T-helper 17 cell (primary cell): Measurements from ENCODE around the gene BCAR3. TPM values are rescaled to one million over a fixed set of nuclear protein-coding genes. Genes with fewer than 3 reads are reported as not detected.

Source experiments
- ATAC-seq: fragments of 150-1000 bp; cut with Tn5 transposase; 2 replicates; pipeline ENCODE4 v1.10.0; 2021; ENCODE audit warnings: mild to moderate bottlenecking, moderate library complexity
- DNase-seq, 3 donors: peaks; one replicate each; pipeline versions ENCODE4 v3.0.0 to v3.0.0-alpha.2; 2020 to 2021
- H3K9me3 ChIP-seq: one replicate; pipeline ENCODE4 v1.7.0; 2013; ENCODE audit warnings: low read length, mild to moderate bottlenecking; ENCODE audit not compliant: control insufficient read depth, poor library complexity, severe bottlenecking
- H3K27ac Mint-ChIP-seq: one replicate; pipeline ENCODE4 v1.8.0; 2022; ENCODE audit warnings: mild to moderate bottlenecking, moderate library complexity, mixed read lengths
- H3K27me3 Mint-ChIP-seq: one replicate; pipeline ENCODE4 v1.8.0; 2022; ENCODE audit warnings: mixed read lengths
- H3K36me3 Mint-ChIP-seq: one replicate; pipeline ENCODE4 v1.8.0; 2022; ENCODE audit warnings: low read depth, mixed read lengths
- H3K4me1 Mint-ChIP-seq: one replicate; pipeline ENCODE4 v1.8.0; 2022; ENCODE audit warnings: mild to moderate bottlenecking, mixed read lengths
- H3K4me3 Mint-ChIP-seq: one replicate; pipeline ENCODE4 v1.8.0; 2022; ENCODE audit warnings: mild to moderate bottlenecking, moderate library complexity, mixed read lengths
- total RNA-seq, 4 donors: library from RNA in 2 of 4; stranded (reverse) in 2 of 4; gene quantifications; one replicate each; pipeline ENCODE4 v1.2.3 and lab custom pipeline; 2022 to 2026

Gene BCAR3
- total RNA-seq, 2 donors from 2014 or later: 0.87 to 1.0 TPM

GRCh38 chr1:93690921-93691789, 9.5 kb upstream of the BCAR3 start:
- Mint-ChIP-seq H3K27me3 (peaks cover 8% of the 10 kb centered on the region), H3K4me3 (no peak overlapping the region), H3K36me3 (no peaks in the 10 kb centered on the region), H3K27ac (no peak overlapping the region), H3K4me1 (peaks cover 7% of the 10 kb centered on the region)
- H3K9me3 ChIP-seq: no peaks in the 10 kb centered on the region
- ATAC-seq (no peak), DNase-seq (no peak)

DNA sequence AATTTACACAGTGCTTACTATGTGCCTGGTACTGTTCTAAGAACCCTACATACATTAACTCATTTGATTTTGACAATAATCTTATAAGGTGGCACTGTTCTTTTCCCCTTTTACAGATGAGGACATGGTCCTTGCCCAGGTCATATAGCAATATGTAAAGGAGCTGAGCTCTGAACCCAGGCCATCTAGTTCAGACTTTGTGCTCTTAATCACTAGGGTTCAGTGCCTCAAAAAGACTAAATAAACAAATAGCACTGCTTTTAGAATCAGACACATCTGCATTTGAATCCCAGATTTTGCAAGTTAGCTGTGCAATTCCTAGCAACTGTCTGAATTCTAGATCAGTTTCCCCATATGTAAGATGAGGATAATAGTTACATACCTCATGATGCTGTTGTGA, 8.7 kb upstream of the BCAR3 start:
- peaks cover 7% of the 10 kb centered on the region for H3K4me1 Mint-ChIP-seq
- H3K36me3 Mint-ChIP-seq: no peaks in the 10 kb centered on the region

GRCh38 chr1:93689521-93690223, 8.0 kb upstream of the BCAR3 start:
- DNase-seq (no peak), ATAC-seq (no peak)
- peaks cover 15% of the 10 kb centered on the region for H3K27me3 Mint-ChIP-seq
- H3K36me3 Mint-ChIP-seq: no peaks in the 10 kb centered on the region
- no peak overlapping the region for H3K27ac Mint-ChIP-seq
- H3K4me1 Mint-ChIP-seq: peaks cover 7% of the 10 kb centered on the region
- no peak overlapping the region for H3K4me3 Mint-ChIP-seq
- no peaks in the 10 kb centered on the region for H3K9me3 ChIP-seq

More for the DNA sequence above, 8.7 kb upstream of the BCAR3 start:
- Mint-ChIP-seq H3K4me3 (no peak overlapping the region), H3K27ac (no peak overlapping the region), H3K27me3 (peaks cover 9% of the 10 kb centered on the region)
- no peak for ATAC-seq
- no peaks in the 10 kb centered on the region for H3K9me3 ChIP-seq
- no peak for DNase-seq

DNA sequence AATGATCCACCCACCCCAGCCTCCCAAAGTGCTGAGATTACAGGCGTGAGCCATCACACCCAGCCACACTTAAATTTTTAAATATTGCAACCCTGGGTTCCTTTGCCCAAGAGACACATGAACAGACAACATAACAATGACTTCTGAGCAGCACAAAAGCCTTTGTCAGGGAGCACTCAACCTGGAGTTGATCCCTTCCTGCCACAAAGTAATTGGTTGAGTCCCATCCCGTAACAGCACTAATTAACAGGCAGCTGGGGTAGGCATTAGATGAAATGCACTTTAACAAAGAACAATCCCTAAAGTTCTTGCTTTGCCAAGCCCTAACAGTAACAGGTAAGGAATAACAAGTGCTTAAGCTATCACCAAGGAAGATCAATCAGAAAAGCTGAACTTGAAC, 5.9 kb upstream of the BCAR3 start:
- no peaks in the 10 kb centered on the region for H3K9me3 ChIP-seq
- Mint-ChIP-seq H3K27me3 (peaks cover 25% of the 10 kb centered on the region), H3K36me3 (no peaks in the 10 kb centered on the region), H3K4me3 (no peak overlapping the region), H3K27ac (no peak overlapping the region), H3K4me1 (peaks cover 1% of the 10 kb centered on the region)
- DNase-seq (no peak), ATAC-seq (no peak)

- peaks cover 3% of the 10 kb centered on the region for H3K36me3 Mint-ChIP-seq
- H3K27me3 Mint-ChIP-seq: peaks cover 34% of the 10 kb centered on the region
- no peak overlapping the region for H3K4me3 Mint-ChIP-seq
- DNase-seq: no peak
- ATAC-seq: no peak
- no peak overlapping the region for H3K27ac Mint-ChIP-seq
- peaks cover 3% of the 10 kb centered on the region for H3K4me1 Mint-ChIP-seq
- no peaks in the 10 kb centered on the region for H3K9me3 ChIP-seq
These were observed 5.0 kb upstream of the BCAR3 start for GRCh38 chr1:93686504-93687250.

GRCh38 chr1:93685918-93686317, 4.3 kb upstream of the BCAR3 start:
- ATAC-seq: no peak
- no peaks in the 10 kb centered on the region for H3K9me3 ChIP-seq
- no peak overlapping the region for H3K4me3 Mint-ChIP-seq
- H3K27ac Mint-ChIP-seq: no peak overlapping the region
- H3K27me3 Mint-ChIP-seq: peaks cover 35% of the 10 kb centered on the region
- peaks cover 3% of the 10 kb centered on the region for H3K36me3 Mint-ChIP-seq
- no peak for DNase-seq
- H3K4me1 Mint-ChIP-seq: peaks cover 3% of the 10 kb centered on the region

GRCh38 chr1:93683234-93683633, 1.6 kb upstream of the BCAR3 start:
- Mint-ChIP-seq H3K27me3 (peaks cover 45% of the 10 kb centered on the region), H3K36me3 (peaks cover 3% of the 10 kb centered on the region), H3K27ac (no peak overlapping the region), H3K4me1 (peaks cover 6% of the 10 kb centered on the region), H3K4me3 (no peak overlapping the region)
- DNase-seq (no peak), ATAC-seq (no peak)
- H3K9me3 ChIP-seq: no peaks in the 10 kb centered on the region

DNA sequence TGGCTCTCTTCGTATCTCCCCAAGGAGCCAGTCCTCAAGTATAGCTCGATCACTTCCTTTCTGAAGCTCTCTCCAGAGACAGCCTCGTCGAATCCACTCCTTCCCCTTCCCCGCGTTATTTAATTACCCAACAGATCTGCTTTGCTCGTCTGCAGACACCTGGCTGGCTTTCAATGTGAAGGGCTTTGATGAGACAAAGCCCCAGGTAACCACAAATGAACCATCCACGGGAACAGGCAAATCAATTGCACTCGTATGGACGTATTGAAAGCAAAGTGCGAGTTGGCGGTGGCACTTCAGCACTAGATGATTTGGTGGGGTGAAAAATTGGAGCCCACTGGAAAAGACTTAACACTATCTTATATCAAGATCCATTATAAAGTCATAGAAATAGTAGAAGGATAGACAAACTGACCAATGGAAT, 364 bp upstream of the BCAR3 start:
- ATAC-seq (no peak), DNase-seq (no peak)
- H3K27me3 Mint-ChIP-seq: peaks cover 52% of the 10 kb centered on the region
- H3K4me3 Mint-ChIP-seq: peak overlapping the region; percentile 91
- no peaks in the 10 kb centered on the region for H3K9me3 ChIP-seq
- no peak overlapping the region for H3K27ac Mint-ChIP-seq
- peaks cover 8% of the 10 kb centered on the region for H3K36me3 Mint-ChIP-seq
- peaks cover 9% of the 10 kb centered on the region for H3K4me1 Mint-ChIP-seq

- Mint-ChIP-seq H3K27ac (no peak overlapping the region), H3K36me3 (peaks cover 8% of the 10 kb centered on the region)
- ATAC-seq: peak; percentile 80
These were observed 1.1 kb downstream of the BCAR3 start for GRCh38 chr1:93680420-93681100.

DNA sequence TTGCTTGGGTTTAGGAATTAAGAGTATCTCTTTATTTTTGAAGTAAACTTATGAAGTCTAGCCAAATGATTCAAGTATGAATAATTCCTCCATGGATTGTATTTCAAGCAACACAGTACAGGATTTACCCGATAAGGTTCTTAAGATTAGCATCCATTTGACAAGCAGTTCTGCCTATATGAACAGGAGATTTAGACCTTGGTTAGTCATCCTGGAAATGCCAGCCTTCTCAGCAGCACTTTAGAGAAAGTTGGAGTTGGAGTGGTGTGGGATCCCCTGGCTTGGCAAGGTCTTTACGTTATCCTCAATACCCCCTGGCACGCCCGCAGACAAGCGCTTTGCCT, 1.6 kb downstream of the BCAR3 start:
- peaks cover 66% of the 10 kb centered on the region for H3K27me3 Mint-ChIP-seq
- no peak overlapping the region for H3K4me3 Mint-ChIP-seq
- DNase-seq (no peak), ATAC-seq (no peak)
- peaks cover 9% of the 10 kb centered on the region for H3K4me1 Mint-ChIP-seq
- H3K36me3 Mint-ChIP-seq: peaks cover 8% of the 10 kb centered on the region
- no peaks in the 10 kb centered on the region for H3K9me3 ChIP-seq
- H3K27ac Mint-ChIP-seq: no peak overlapping the region

More at GRCh38 chr1:93680420-93681100, 1.1 kb downstream of the BCAR3 start:
- Mint-ChIP-seq H3K4me1 (peaks cover 9% of the 10 kb centered on the region), H3K4me3 (peak overlapping the region; percentile 85), H3K27me3 (peaks cover 66% of the 10 kb centered on the region)
- no peaks in the 10 kb centered on the region for H3K9me3 ChIP-seq
- DNase-seq: peak in 2 of 3 donors; percentile 6 to 22

DNA sequence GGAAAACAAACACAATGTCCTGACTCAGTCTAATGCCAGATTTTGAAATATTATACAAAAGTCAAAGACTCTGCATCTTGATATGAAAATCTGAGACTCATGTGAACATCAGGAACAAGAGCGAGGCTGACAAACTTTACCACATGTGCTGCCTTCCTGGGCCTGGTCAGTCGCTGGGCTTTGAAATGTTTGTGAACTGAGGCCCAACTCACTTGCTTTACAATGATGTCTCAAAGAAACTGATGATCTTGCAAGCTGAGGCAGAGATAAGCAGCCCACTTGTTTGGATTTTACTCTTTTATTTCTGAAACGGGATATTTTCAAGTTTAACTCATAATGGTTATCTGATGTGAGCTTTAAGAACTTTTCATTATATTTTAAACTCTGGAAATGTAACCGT, 2.1 kb downstream of the BCAR3 start:
- ATAC-seq: no peak
- H3K36me3 Mint-ChIP-seq: peaks cover 13% of the 10 kb centered on the region
- H3K4me1 Mint-ChIP-seq: peaks cover 9% of the 10 kb centered on the region
- H3K4me3 Mint-ChIP-seq: no peak overlapping the region
- peaks cover 67% of the 10 kb centered on the region for H3K27me3 Mint-ChIP-seq
- no peak for DNase-seq
- no peak overlapping the region for H3K27ac Mint-ChIP-seq
- H3K9me3 ChIP-seq: no peaks in the 10 kb centered on the region

GRCh38 chr1:93678946-93679480, 2.6 kb downstream of the BCAR3 start:
- DNase-seq: no peak
- peaks cover 9% of the 10 kb centered on the region for H3K4me1 Mint-ChIP-seq
- no peak overlapping the region for H3K27ac Mint-ChIP-seq
- H3K36me3 Mint-ChIP-seq: peaks cover 14% of the 10 kb centered on the region
- peaks cover 69% of the 10 kb centered on the region for H3K27me3 Mint-ChIP-seq
- ATAC-seq: no peak
- H3K4me3 Mint-ChIP-seq: peak overlapping the region; percentile 15
- no peaks in the 10 kb centered on the region for H3K9me3 ChIP-seq
